ENCODE data around the gene HPCAL4. TPM values are rescaled to one million over a fixed set of nuclear protein-coding genes. Genes with fewer than 3 reads are reported as not detected.

The HPCAL4 gene
- total and polyA plus RNA-seq, 3 experiments from 2014 or later = 1.9 to 2.5 (median 2.0) TPM

DNA sequence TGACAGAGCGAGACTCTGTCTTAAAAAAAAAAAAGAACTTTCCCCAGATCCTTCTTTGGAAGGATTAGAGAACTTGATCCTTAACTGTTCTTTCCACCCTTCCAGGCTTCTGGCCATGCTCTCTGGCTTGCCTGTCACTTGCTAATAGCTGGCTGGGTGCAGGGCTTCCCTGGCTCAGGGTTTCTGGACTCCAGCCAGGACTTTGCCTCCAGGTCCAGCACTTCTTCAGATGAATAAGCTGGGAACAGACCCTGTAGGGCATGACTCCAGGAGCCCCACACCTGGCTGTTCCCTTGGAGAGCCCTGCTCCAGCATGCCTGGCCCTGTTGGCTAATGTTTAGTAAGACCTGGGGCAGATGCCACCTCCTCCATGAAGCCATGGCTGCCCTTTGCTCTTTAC lies 16.0 kb downstream of the HPCAL4 start:
- Mint-ChIP-seq H3K27me3 (peaks cover 9 to 16% of the 10 kb centered on the region in 2 donors), H3K27ac (no peak overlapping the region), H3K9me3 (peaks cover 0 to 2% (median 0%) of the 10 kb centered on the region in 5 donors), H3K4me3 (no peak overlapping the region), H3K36me3 (peaks cover 0 to 5% (median 4%) of the 10 kb centered on the region in 3 donors), H3K4me1 (peaks cover 0 to 11% (median 2%) of the 10 kb centered on the region in 3 donors)
- Histone ChIP-seq H3K27ac (ENCODE audit: low read depth, low read length) (no peak overlapping the region), H3K4me1 (ENCODE audit: insufficient read depth, low read length) (peaks cover 10% of the 10 kb centered on the region), H3K27me3 (ENCODE audit: insufficient read depth, low read length, poor library complexity, severe bottlenecking) (peaks cover 26% of the 10 kb centered on the region), H3K36me3 (ENCODE audit: insufficient read depth, low read length) (no peaks in the 10 kb centered on the region), H3K4me3 (ENCODE audit: low read length) (no peak overlapping the region), H3K9me3 (ENCODE audit: low read length) (no peaks in the 10 kb centered on the region)
- DNase-seq = no peak
- ChIA-PET POLR2A (no interaction called here), CTCF (interaction anchor here (1.1 kb wide), 1 partner anchor 45 kb away, joined by 3 read pairs; no protein-coding TSS in a partner anchor)

DNA sequence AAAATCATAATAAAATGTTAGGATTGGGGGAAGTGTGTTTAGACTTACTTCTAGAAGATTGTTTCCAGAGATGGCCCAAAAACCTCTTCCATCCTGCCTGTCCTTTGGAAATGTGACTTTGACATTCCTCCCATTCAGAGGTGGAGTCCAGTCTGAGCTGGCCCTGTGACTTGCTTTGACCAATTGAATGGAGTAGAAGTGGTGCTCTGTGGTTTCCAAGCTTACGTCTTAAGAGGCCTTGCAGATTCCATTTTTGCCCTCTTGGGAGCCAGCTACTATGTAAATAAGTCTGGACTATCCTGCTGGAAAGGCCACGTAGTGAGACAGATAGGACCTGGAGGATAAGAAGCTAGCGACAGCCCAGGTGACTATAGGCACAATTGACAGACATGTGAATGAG lies 18.0 kb downstream of the HPCAL4 start:
- H3K9me3 ChIP-seq (ENCODE audit: low read length) = no peaks in the 10 kb centered on the region
- CTCF ChIA-PET = interaction anchor here (1.4 to 3.7 kb wide), 12 partner anchors 8 to 126 kb away, joined by 4 to 20 read pairs (median 12); partner anchors contain the start of gene HPCAL4
- H3K27ac ChIP-seq (ENCODE audit: low read depth, low read length) = no peak overlapping the region
- Mint-ChIP-seq H3K27ac (no peak overlapping the region), H3K4me3 (no peak overlapping the region), H3K9me3 (no peaks in the 10 kb centered on the region), H3K27me3 (peaks cover 25 to 27% of the 10 kb centered on the region in 2 donors), H3K36me3 (peaks cover 0 to 4% (median 0%) of the 10 kb centered on the region in 3 donors), H3K4me1 (peaks cover 0 to 11% (median 2%) of the 10 kb centered on the region in 3 donors)
- peaks cover 27% of the 10 kb centered on the region for H3K27me3 ChIP-seq (ENCODE audit: insufficient read depth, low read length, poor library complexity, severe bottlenecking)
- POLR2A ChIA-PET = interaction anchor here (1.2 to 3.7 kb wide), 2 partner anchors 18 to 47 kb away, joined by 5 to 12 read pairs; partner anchors contain the start of gene HPCAL4
- DNase-seq = no peak
- peaks cover 5% of the 10 kb centered on the region for H3K4me1 ChIP-seq (ENCODE audit: insufficient read depth, low read length)
- H3K36me3 ChIP-seq (ENCODE audit: insufficient read depth, low read length) = no peaks in the 10 kb centered on the region
- no peak overlapping the region for H3K4me3 ChIP-seq (ENCODE audit: low read length)

DNA sequence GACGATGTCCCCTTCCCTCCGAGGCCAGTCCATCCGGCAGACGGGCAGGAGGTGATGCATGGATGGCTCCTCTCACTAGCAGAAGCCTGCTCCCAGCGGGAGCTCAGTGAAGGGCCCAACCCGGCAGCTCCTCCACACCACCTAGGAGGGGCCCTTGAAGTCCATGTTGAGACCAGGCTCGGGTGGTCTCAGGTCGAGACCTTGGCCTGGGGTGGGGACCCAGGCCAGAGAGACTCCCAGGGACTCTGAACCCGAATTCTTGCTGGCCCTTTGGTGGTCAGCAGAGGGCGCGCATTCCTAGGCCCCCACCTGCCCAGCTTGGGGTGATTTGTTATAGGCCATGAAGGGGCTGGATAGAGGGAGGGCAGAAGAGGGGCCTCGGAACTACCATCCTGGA lies 18.7 kb downstream of the HPCAL4 start:
- no peak overlapping the region for H3K4me3 ChIP-seq (ENCODE audit: low read length)
- Mint-ChIP-seq H3K4me3 (peak overlapping the region in 6 of 7 donors; percentile 12 to 78 (median 62)), H3K9me3 (no peaks in the 10 kb centered on the region), H3K4me1 (peaks cover 0 to 11% (median 2%) of the 10 kb centered on the region in 3 donors), H3K27ac (no peak overlapping the region), H3K27me3 (peaks cover 25 to 29% of the 10 kb centered on the region in 2 donors), H3K36me3 (peaks cover 0 to 2% (median 0%) of the 10 kb centered on the region in 3 donors)
- POLR2A ChIA-PET = interaction anchor here (1.2 to 3.7 kb wide), 2 partner anchors 19 to 47 kb away, joined by 5 to 12 read pairs; partner anchors contain the start of gene HPCAL4
- peak in 3 of 5 donors; percentile 21 to 53 (median 30) for DNase-seq
- no peak overlapping the region for H3K27ac ChIP-seq (ENCODE audit: low read depth, low read length)
- peaks cover 5% of the 10 kb centered on the region for H3K4me1 ChIP-seq (ENCODE audit: insufficient read depth, low read length)
- CTCF ChIA-PET = interaction anchor here (1.0 to 3.7 kb wide), 14 partner anchors 8 to 127 kb away, joined by 3 to 20 read pairs (median 10); partner anchors contain the start of gene HPCAL4
- peaks cover 27% of the 10 kb centered on the region for H3K27me3 ChIP-seq (ENCODE audit: insufficient read depth, low read length, poor library complexity, severe bottlenecking)
- no peaks in the 10 kb centered on the region for H3K9me3 ChIP-seq (ENCODE audit: low read length)
- no peaks in the 10 kb centered on the region for H3K36me3 ChIP-seq (ENCODE audit: insufficient read depth, low read length)

DNA sequence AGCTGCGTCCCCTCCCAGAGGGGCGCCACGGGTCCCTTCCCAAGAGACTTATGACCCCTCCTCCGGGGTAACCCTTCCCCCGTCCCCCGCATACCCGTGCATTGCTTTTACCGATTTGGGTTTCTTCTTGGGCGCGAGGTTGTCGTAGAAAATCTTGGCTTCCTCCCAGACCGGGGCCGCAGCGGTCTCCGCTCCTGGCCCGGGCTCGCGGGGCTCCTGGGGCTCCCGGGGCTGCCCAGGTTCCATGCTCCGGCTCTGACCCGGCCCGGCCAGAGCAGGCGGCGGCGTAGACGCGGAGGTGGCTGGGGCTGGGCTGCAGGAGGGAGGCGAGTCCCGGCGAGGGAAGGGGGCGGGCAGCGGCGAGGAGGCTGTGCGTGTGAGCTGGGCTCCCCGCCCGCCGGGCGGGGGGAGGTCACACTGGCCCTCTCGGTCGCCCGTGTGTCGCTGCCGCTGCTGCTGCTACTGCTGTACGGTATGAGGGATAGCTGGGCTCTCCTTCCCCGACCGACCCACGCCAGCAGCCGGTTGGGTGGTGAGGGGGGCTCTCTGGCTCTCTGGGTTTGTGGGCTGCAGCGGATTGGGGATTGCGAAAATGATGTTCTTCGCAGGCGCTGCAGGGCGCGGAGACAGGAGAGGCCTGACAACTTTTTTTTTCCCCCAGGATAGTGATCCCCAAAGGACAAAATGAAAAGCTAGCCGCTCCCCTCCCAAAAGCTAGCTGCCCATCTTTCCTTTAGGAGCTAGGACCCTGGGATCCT lies 19.3 kb downstream of the HPCAL4 start, which contains the start of gene NT5C1A:
Gene NT5C1A, minus strand, starts transcription at position 315 of the 758 bp plus-strand sequence. Its CDS starts 69 bp downstream, at position 246.
- Mint-ChIP-seq H3K4me1 (peaks cover 0 to 11% (median 2%) of the 10 kb centered on the region in 3 donors), H3K9me3 (no peaks in the 10 kb centered on the region), H3K36me3 (peaks cover 0 to 2% (median 0%) of the 10 kb centered on the region in 3 donors), H3K4me3 (peak within 1 kb of the TSS in 6 of 7 donors; percentile 22 to 78 (median 62)), H3K27me3 (peaks cover 25 to 29% of the 10 kb centered on the region in 2 donors), H3K27ac (no peak within 1 kb of the TSS)
- peak within 1 kb of the TSS; percentile 15 for H3K4me3 ChIP-seq (ENCODE audit: low read length)
- no peak for DNase-seq
- no peaks in the 10 kb centered on the region for H3K9me3 ChIP-seq (ENCODE audit: low read length)
- H3K27me3 ChIP-seq (ENCODE audit: insufficient read depth, low read length, poor library complexity, severe bottlenecking) = peaks cover 27% of the 10 kb centered on the region
- ChIA-PET CTCF (interaction anchor here (1.0 to 3.7 kb wide), 14 partner anchors 12 to 127 kb away, joined by 3 to 20 read pairs (median 10); partner anchors contain the start of gene HPCAL4), POLR2A (interaction anchor here (1.2 to 3.7 kb wide), 2 partner anchors 19 to 48 kb away, joined by 5 to 12 read pairs; partner anchors contain the start of gene HPCAL4)
- no peaks in the 10 kb centered on the region for H3K36me3 ChIP-seq (ENCODE audit: insufficient read depth, low read length)
- H3K27ac ChIP-seq (ENCODE audit: low read depth, low read length) = no peak within 1 kb of the TSS
- H3K4me1 ChIP-seq (ENCODE audit: insufficient read depth, low read length) = peaks cover 5% of the 10 kb centered on the region

DNA sequence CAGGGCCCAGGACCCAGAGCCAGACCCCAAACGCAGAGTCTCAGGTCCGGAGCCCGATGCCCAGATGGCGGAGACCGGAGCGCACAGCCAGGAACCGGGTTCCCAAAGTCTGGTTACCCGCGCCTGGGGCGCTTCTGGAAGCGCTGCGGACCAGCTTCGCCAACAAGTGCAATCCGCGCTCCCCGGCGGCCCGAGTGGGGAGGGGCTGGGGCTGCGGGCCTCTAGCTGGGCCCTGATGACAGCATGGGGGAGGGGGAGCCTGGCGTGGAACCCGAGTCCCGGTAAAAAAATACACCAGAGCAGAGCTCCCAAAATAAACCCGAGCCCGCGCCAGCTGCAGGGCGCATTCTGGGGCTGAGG lies 19.8 kb downstream of the HPCAL4 start:
- CTCF ChIA-PET = interaction anchor here (1.1 to 3.7 kb wide), 10 partner anchors 13 to 128 kb away, joined by 3 to 20 read pairs (median 12); partner anchors contain the start of gene HPCAL4
- Mint-ChIP-seq H3K4me1 (peaks cover 0 to 11% (median 2%) of the 10 kb centered on the region in 3 donors), H3K4me3 (peak overlapping the region in 1 of 7 donors; percentile 68), H3K27ac (no peak overlapping the region), H3K27me3 (peaks cover 25 to 33% of the 10 kb centered on the region in 2 donors), H3K36me3 (peaks cover 0 to 2% (median 0%) of the 10 kb centered on the region in 3 donors), H3K9me3 (no peaks in the 10 kb centered on the region)
- Histone ChIP-seq H3K4me1 (ENCODE audit: insufficient read depth, low read length) (peaks cover 5% of the 10 kb centered on the region), H3K27me3 (ENCODE audit: insufficient read depth, low read length, poor library complexity, severe bottlenecking) (peaks cover 27% of the 10 kb centered on the region), H3K4me3 (ENCODE audit: low read length) (peak overlapping the region; percentile 15), H3K27ac (ENCODE audit: low read depth, low read length) (no peak overlapping the region), H3K9me3 (ENCODE audit: low read length) (no peaks in the 10 kb centered on the region), H3K36me3 (ENCODE audit: insufficient read depth, low read length) (no peaks in the 10 kb centered on the region)
- no peak for DNase-seq
- POLR2A ChIA-PET = interaction anchor here (3.7 kb wide), 1 partner anchor 20 kb away, joined by 12 read pairs; the partner anchor contains the start of gene HPCAL4

DNA sequence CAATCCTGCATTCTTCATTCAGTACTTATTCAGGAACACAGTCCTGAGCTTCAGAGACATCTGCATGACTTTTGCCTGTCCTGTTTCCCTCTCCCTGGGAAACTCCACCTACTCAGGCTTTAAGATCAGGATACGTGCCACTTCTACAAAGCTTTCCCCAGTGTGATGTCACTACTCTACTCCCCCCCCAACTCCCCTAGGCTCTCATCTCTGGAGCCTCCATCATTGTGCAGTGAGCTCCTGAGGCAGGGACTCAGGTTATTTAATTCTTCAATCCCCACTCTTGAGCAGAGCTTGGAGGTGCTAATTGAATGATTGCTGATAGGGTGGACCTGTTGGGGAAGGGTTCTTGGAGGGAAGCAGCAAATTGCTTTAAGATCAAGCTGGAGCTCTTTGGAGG lies 20.5 kb downstream of the HPCAL4 start:
- Histone ChIP-seq H3K9me3 (ENCODE audit: low read length) (no peaks in the 10 kb centered on the region), H3K4me3 (ENCODE audit: low read length) (no peak overlapping the region), H3K36me3 (ENCODE audit: insufficient read depth, low read length) (no peaks in the 10 kb centered on the region), H3K27me3 (ENCODE audit: insufficient read depth, low read length, poor library complexity, severe bottlenecking) (peaks cover 27% of the 10 kb centered on the region), H3K27ac (ENCODE audit: low read depth, low read length) (no peak overlapping the region), H3K4me1 (ENCODE audit: insufficient read depth, low read length) (peaks cover 5% of the 10 kb centered on the region)
- peaks cover 23 to 33% of the 10 kb centered on the region in 2 donors for H3K27me3 Mint-ChIP-seq
- DNase-seq = no peak
- H3K36me3 Mint-ChIP-seq = peaks cover 0 to 2% (median 0%) of the 10 kb centered on the region in 3 donors
- ChIA-PET POLR2A (interaction anchor here (3.7 kb wide), 1 partner anchor 21 kb away, joined by 12 read pairs; the partner anchor contains the start of gene HPCAL4), CTCF (interaction anchor here (0.7 to 3.7 kb wide), 9 partner anchors 12 to 128 kb away, joined by 3 to 15 read pairs (median 5); no protein-coding TSS in a partner anchor)
- H3K4me1 Mint-ChIP-seq = peaks cover 0 to 11% (median 2%) of the 10 kb centered on the region in 3 donors
- H3K27ac Mint-ChIP-seq = peak overlapping the region in 1 of 8 donors; percentile 35
- H3K4me3 Mint-ChIP-seq = peak overlapping the region in 5 of 7 donors; percentile 17 to 36 (median 21)
- H3K9me3 Mint-ChIP-seq = no peaks in the 10 kb centered on the region

DNA sequence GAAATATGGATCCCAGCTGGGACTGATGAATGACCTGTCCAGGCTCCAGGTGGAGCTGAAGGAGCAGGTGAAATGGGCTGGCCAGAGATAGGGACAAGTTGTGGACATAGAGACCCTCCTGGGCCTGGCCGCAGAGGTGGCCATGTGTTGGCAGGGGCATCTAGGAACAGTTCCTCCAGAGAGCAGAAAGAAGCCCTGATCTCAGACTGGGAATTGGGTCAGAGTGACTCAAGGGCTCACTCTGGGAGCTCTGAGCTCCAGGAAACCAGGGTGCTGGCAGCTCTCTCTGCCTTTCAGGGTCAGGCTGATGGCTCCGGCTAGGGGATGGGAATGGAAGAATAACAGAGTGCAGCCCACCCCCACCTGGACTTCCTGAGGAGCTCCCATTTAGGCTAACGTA lies 22.3 kb downstream of the HPCAL4 start:
- Mint-ChIP-seq H3K4me3 (no peak overlapping the region), H3K4me1 (peaks cover 0 to 11% (median 2%) of the 10 kb centered on the region in 3 donors), H3K36me3 (peaks cover 0 to 2% (median 0%) of the 10 kb centered on the region in 3 donors), H3K27ac (no peak overlapping the region), H3K27me3 (peaks cover 22 to 33% of the 10 kb centered on the region in 2 donors), H3K9me3 (no peaks in the 10 kb centered on the region)
- ChIA-PET CTCF (interaction anchor here (1.2 to 1.9 kb wide), 3 partner anchors 11 to 51 kb away, joined by 4 to 7 read pairs (median 5); no protein-coding TSS in a partner anchor), POLR2A (no interaction called here)
- no peaks in the 10 kb centered on the region for H3K36me3 ChIP-seq (ENCODE audit: insufficient read depth, low read length)
- H3K4me1 ChIP-seq (ENCODE audit: insufficient read depth, low read length) = peaks cover 5% of the 10 kb centered on the region
- H3K9me3 ChIP-seq (ENCODE audit: low read length) = no peaks in the 10 kb centered on the region
- no peak overlapping the region for H3K27ac ChIP-seq (ENCODE audit: low read depth, low read length)
- no peak for DNase-seq
- H3K27me3 ChIP-seq (ENCODE audit: insufficient read depth, low read length, poor library complexity, severe bottlenecking) = peaks cover 27% of the 10 kb centered on the region
- no peak overlapping the region for H3K4me3 ChIP-seq (ENCODE audit: low read length)
